Neutrophil (primary cell): ENCODE measurements around the gene CUBN.

Source experiments
- H3K27ac ChIP-seq: fragments of 200-600 bp; sonication (generic); 2 replicates; pipeline ENCODE4 v1.5.1; 2016; ENCODE audit warnings: mild to moderate bottlenecking, moderate library complexity
- H3K27me3 ChIP-seq: fragments of 200-600 bp; sonication (generic); 2 replicates; pipeline ENCODE4 v1.6.0; 2016; ENCODE audit warnings: mild to moderate bottlenecking
- H3K36me3 ChIP-seq: fragments of 200-600 bp; sonication (generic); 2 replicates; pipeline ENCODE4 v1.5.1; 2017
- H3K4me1 ChIP-seq, 2 experiments: fragments of 200-600 bp in 1 of 2; sonication (generic) in 1 of 2; 1 replicate in 1 of 2; 2 replicates in 1 of 2; pipeline versions ENCODE4 v1.5.1 to v1.6.1; 2013 to 2016; ENCODE audit warnings: low read depth in 1 of 2, low read length in 1 of 2, mild to moderate bottlenecking in 1 of 2, moderate library complexity in 1 of 2; ENCODE audit not compliant: control insufficient read depth in 1 of 2, insufficient read depth in 1 of 2
- H3K4me3 ChIP-seq, 2 experiments: fragments of 200-600 bp in 1 of 2; sonication (generic) in 1 of 2; 1 replicate in 1 of 2; 2 replicates in 1 of 2; pipeline ENCODE4 v1.5.1; 2013 to 2016; ENCODE audit warnings: low read depth in 1 of 2, low read length in 1 of 2, mild to moderate bottlenecking in 1 of 2, moderate library complexity in 1 of 2
- H3K9me3 ChIP-seq: fragments of 200-600 bp; sonication (generic); 2 replicates; pipeline ENCODE4 v1.5.1; 2016
- CTCF ChIP-seq: fragments of 200-600 bp; sonication (generic); IDR thresholded peaks from 2 replicates; pipeline ENCODE4 v1.5.1; 2016; ENCODE audit warnings: antibody characterized with exemption

Gene CUBN

GRCh38 chr10:17086865-17087367 lies 42.7 kb downstream of the CUBN start:
- Histone ChIP-seq H3K4me3 (no peak overlapping the region), H3K27me3 (no peaks in the 10 kb centered on the region), H3K27ac (no peak overlapping the region), H3K4me1 (peaks cover 0 to 3% of the 10 kb centered on the region in 2 experiments), H3K36me3 (no peaks in the 10 kb centered on the region), H3K9me3 (no peaks in the 10 kb centered on the region)
- TF ChIP-seq CTCF, result no peak

- H3K9me3 ChIP-seq, result no peaks in the 10 kb centered on the region
- H3K4me3 ChIP-seq, result no peak overlapping the region
- H3K27me3 ChIP-seq, result no peaks in the 10 kb centered on the region
- no peaks in the 10 kb centered on the region for H3K36me3 ChIP-seq
- TF ChIP-seq CTCF, result no peak
- no peak overlapping the region for H3K27ac ChIP-seq
- H3K4me1 ChIP-seq, result peaks cover 0 to 3% of the 10 kb centered on the region in 2 experiments
Measured at GRCh38 chr10:17085011-17085725, 44.4 kb downstream of the CUBN start.

GRCh38 chr10:17084258-17084657 lies 45.4 kb downstream of the CUBN start:
- no peaks in the 10 kb centered on the region for H3K27me3 ChIP-seq
- TF ChIP-seq CTCF, result no peak
- H3K9me3 ChIP-seq, result no peaks in the 10 kb centered on the region
- H3K27ac ChIP-seq, result no peak overlapping the region
- no peak overlapping the region for H3K4me3 ChIP-seq
- H3K36me3 ChIP-seq, result no peaks in the 10 kb centered on the region
- peaks cover 0 to 3% of the 10 kb centered on the region in 2 experiments for H3K4me1 ChIP-seq

GRCh38 chr10:17081431-17081830 lies 48.2 kb downstream of the CUBN start:
- H3K9me3 ChIP-seq, result no peaks in the 10 kb centered on the region
- no peaks in the 10 kb centered on the region for H3K27me3 ChIP-seq
- H3K4me3 ChIP-seq, result no peak overlapping the region
- no peak overlapping the region for H3K27ac ChIP-seq
- H3K36me3 ChIP-seq, result no peaks in the 10 kb centered on the region
- peaks cover 0 to 3% of the 10 kb centered on the region in 2 experiments for H3K4me1 ChIP-seq
- TF ChIP-seq CTCF, result no peak

GRCh38 chr10:17077890-17078289 lies 51.7 kb downstream of the CUBN start:
- peaks cover 0 to 3% of the 10 kb centered on the region in 2 experiments for H3K4me1 ChIP-seq
- no peak overlapping the region for H3K4me3 ChIP-seq
- no peak for TF ChIP-seq CTCF
- no peaks in the 10 kb centered on the region for H3K9me3 ChIP-seq
- H3K27me3 ChIP-seq, result no peaks in the 10 kb centered on the region
- no peaks in the 10 kb centered on the region for H3K36me3 ChIP-seq
- H3K27ac ChIP-seq, result no peak overlapping the region
